ENCODE results near the gene CNR2.

CNR2 gene

DNA sequence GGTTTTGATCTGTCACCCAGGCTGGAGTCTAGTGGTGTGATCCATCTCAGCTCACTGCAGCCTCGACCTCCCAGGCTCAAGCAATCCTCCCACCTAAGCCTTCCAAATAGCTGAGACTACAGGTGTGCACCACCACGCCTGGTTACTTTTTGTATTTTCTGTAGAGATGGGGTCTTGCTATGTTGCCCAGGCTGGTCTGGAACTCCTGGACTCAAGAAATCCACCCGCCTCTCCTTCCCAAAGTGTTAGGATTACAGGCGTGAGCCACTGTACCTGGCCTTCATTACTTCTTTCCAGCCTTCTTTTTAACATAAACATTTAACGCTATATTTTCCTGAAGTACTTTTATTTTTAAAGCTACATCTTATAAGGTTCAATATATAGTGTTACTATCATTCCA lies 69.5 kb downstream of the CNR2 start:
- Histone ChIP-seq H3K9ac (ENCODE audit: low read length) (no peak overlapping the region), H3K9me3 (ENCODE audit: low read length) (no peaks in the 10 kb centered on the region; the same call in 1 of the 2 replicates), H3K4me2 (ENCODE audit: low read length) (no peak overlapping the region), H3K9me2 (ENCODE audit: low read depth, low read length) (no peaks in the 10 kb centered on the region), H3K36me3 (ENCODE audit: insufficient read depth, low read length) (peaks cover 40% of the 10 kb centered on the region), H3K27me3 (ENCODE audit: insufficient read depth, low read length) (no peaks in the 10 kb centered on the region), H3K79me2 (ENCODE audit: insufficient read depth, low read length) (no peaks in the 10 kb centered on the region), H3F3A (ENCODE audit: insufficient read depth, low read length) (no peaks in the 10 kb centered on the region), H3K27ac (ENCODE audit: low read depth, low read length, poor library complexity, severe bottlenecking) (no peak overlapping the region), H3K4me3 (ENCODE audit: low read depth, low read length, poor library complexity, severe bottlenecking) (no peak overlapping the region), H2AFZ (ENCODE audit: low read length) (no peak overlapping the region), H4K20me1 (ENCODE audit: insufficient read depth, low read length) (no peaks in the 10 kb centered on the region), H3K4me1 (ENCODE audit: insufficient read depth, low read length, severe bottlenecking) (peaks cover 4% of the 10 kb centered on the region)
- TF ChIP-seq, protein P1, sequence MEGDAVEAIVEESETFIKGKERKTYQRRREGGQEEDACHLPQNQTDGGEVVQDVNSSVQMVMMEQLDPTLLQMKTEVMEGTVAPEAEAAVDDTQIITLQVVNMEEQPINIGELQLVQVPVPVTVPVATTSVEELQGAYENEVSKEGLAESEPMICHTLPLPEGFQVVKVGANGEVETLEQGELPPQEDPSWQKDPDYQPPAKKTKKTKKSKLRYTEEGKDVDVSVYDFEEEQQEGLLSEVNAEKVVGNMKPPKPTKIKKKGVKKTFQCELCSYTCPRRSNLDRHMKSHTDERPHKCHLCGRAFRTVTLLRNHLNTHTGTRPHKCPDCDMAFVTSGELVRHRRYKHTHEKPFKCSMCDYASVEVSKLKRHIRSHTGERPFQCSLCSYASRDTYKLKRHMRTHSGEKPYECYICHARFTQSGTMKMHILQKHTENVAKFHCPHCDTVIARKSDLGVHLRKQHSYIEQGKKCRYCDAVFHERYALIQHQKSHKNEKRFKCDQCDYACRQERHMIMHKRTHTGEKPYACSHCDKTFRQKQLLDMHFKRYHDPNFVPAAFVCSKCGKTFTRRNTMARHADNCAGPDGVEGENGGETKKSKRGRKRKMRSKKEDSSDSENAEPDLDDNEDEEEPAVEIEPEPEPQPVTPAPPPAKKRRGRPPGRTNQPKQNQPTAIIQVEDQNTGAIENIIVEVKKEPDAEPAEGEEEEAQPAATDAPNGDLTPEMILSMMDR (IDR thresholded peaks at IDR 0.05; ENCODE audit: low read length), result no peak
- no peak for TF ChIP-seq EZH2 (IDR thresholded peaks at IDR 0.05; ENCODE audit: borderline replicate concordance, low read length)

DNA sequence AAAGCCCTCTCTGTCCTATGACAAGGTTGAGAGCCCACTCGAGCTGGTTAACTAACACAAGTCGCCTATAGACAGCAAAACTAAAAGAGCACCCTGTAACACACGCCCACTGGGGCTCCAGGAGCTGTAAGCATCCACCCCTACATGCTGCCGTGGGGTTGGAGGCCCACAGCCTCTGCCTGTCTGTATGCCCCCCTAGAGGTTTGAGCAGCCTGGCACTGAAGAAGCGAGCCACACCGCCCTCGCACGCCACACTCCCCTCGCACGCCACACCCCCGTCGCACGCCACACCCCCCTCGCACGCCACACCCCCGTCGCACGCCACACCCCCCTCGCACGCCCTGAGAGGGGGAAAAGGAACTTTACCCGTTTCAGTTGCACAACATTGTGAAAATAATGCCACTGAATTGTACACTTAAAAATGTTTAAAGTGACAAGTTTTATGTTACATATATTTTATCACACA lies 74.7 kb downstream of the CNR2 start:
- H3K9ac ChIP-seq (ENCODE audit: low read length), result peak overlapping the region; percentile 42
- H3K9me2 ChIP-seq (ENCODE audit: low read depth, low read length), result no peaks in the 10 kb centered on the region
- H4K20me1 ChIP-seq (ENCODE audit: insufficient read depth, low read length), result no peaks in the 10 kb centered on the region
- H3K79me2 ChIP-seq (ENCODE audit: insufficient read depth, low read length), result no peaks in the 10 kb centered on the region
- no peaks in the 10 kb centered on the region for H3K36me3 ChIP-seq (ENCODE audit: insufficient read depth, low read length)
- H3K27ac ChIP-seq (ENCODE audit: low read depth, low read length, poor library complexity, severe bottlenecking), result peak overlapping the region; percentile 27
- TF ChIP-seq EZH2 (IDR thresholded peaks at IDR 0.05; ENCODE audit: borderline replicate concordance, low read length), result no peak
- TF ChIP-seq, protein P1 (IDR thresholded peaks at IDR 0.05; ENCODE audit: low read length), result 0 out of 2 replicates have a peak, but pooled peaks have one; percentile 5
- H3K27me3 ChIP-seq (ENCODE audit: insufficient read depth, low read length), result no peaks in the 10 kb centered on the region
- peak overlapping the region; percentile 20; the same call in 1 of the 2 replicates for H2AFZ ChIP-seq (ENCODE audit: low read length)
- H3K9me3 ChIP-seq (ENCODE audit: low read length), result no peaks in the 10 kb centered on the region
- H3K4me2 ChIP-seq (ENCODE audit: low read length), result peak overlapping the region; percentile 57
- H3F3A ChIP-seq (ENCODE audit: insufficient read depth, low read length), result no peaks in the 10 kb centered on the region
- H3K4me3 ChIP-seq (ENCODE audit: low read depth, low read length, poor library complexity, severe bottlenecking), result peak overlapping the region; percentile 48
- peaks cover 20% of the 10 kb centered on the region for H3K4me1 ChIP-seq (ENCODE audit: insufficient read depth, low read length, severe bottlenecking)

DNA sequence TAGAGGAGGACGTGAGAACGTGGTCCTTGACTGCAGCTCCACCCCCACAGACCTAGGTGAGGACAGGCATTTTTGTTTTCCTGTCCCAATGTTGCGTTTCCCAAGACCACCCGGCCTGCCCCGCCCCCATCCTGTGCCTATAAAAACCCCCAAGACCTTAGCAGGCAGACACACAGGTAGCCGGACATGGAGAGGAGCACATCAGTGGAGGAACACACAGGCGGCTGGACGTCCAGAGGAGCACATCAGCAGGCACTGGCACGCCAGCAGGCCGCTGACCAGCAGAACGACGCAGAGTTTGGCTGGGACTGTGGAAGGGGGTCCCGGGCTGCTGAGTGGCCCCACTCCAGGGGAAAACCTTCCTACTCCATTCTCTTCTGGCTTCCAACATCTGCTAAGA lies 75.3 kb downstream of the CNR2 start:
- Histone ChIP-seq H3K4me2 (ENCODE audit: low read length) (peak overlapping the region; percentile 57), H3K9me3 (ENCODE audit: low read length) (no peaks in the 10 kb centered on the region), H3K9me2 (ENCODE audit: low read depth, low read length) (no peaks in the 10 kb centered on the region), H3F3A (ENCODE audit: insufficient read depth, low read length) (no peaks in the 10 kb centered on the region), H3K79me2 (ENCODE audit: insufficient read depth, low read length) (no peaks in the 10 kb centered on the region), H3K9ac (ENCODE audit: low read length) (peak overlapping the region; percentile 29; the same call in 1 of the 2 replicates), H3K4me1 (ENCODE audit: insufficient read depth, low read length, severe bottlenecking) (peaks cover 20% of the 10 kb centered on the region), H3K36me3 (ENCODE audit: insufficient read depth, low read length) (no peaks in the 10 kb centered on the region), H2AFZ (ENCODE audit: low read length) (peak overlapping the region; percentile 20; the same call in 1 of the 2 replicates), H3K27ac (ENCODE audit: low read depth, low read length, poor library complexity, severe bottlenecking) (peak overlapping the region; percentile 27), H4K20me1 (ENCODE audit: insufficient read depth, low read length) (no peaks in the 10 kb centered on the region), H3K27me3 (ENCODE audit: insufficient read depth, low read length) (no peaks in the 10 kb centered on the region), H3K4me3 (ENCODE audit: low read depth, low read length, poor library complexity, severe bottlenecking) (peak overlapping the region; percentile 48)
- TF ChIP-seq, protein P1 (IDR thresholded peaks at IDR 0.05; ENCODE audit: low read length), result no peak
- no peak for TF ChIP-seq EZH2 (IDR thresholded peaks at IDR 0.05; ENCODE audit: borderline replicate concordance, low read length)
